Subcutaneous adipose tissue (tissue), 4 donors: ENCODE data around the gene LDB3. TPM values are rescaled to one million over a fixed set of nuclear protein-coding genes. Genes with fewer than 3 reads are reported as not detected.

ENCODE experiments used
- CTCF ChIP-seq: fragments of 450-650 bp; IDR thresholded peaks from one replicate; pipeline ENCODE4 v1.5.1; 2016; ENCODE audit warnings: low read depth, mild to moderate bottlenecking, control low read depth, antibody characterized with exemption, moderate library complexity
- total RNA-seq, 4 donors: library from RNA; depleted of rRNA; stranded (reverse); fragments of >200 nt; gene quantifications; one replicate each; pipeline ENCODE4 v1.1.0, GENCODE V29; 2016

LDB3 gene
- total RNA-seq, 4 donors from 2014 or later, result 0.51 to 12.1 (median 2.2) TPM

DNA sequence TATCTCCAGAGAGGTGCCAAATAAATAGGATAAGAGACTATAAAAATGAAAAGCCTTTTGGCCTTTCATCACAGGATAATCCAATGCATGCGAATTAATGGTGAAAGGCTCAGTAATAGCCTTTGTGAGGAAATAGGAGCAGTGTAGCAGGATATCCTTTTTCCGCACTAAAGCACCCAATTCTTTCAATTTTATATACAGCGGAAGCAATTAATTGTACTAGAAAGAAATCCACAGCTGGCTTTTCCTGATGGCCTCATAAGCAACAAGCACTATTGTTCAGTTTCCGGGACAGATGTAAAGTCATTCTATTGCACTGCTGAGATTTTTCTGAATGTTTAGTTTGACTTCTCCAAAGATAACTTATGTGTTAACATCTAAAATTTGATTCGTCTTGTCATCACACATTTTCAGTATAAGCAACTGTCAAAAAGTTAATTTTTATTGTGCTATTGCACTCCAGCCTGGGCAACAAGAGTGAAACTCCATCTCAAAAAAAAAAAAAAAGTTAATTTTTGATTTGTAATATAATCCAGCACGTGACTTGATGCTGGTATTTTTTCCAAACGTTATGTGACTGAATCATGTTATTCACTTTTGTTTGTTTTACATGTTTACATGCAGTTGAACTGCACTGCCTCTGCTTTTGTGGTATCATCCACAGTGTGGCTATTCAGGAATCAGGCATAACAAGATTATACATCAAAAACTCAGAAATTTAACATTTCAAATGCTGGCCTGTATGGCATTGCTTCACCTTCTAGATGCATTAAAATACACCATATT lies 79.7 kb downstream of the LDB3 start:
- TF ChIP-seq CTCF, result no peak

GRCh38 chr10:86749854-86750253 lies 81.5 kb downstream of the LDB3 start:
- TF ChIP-seq CTCF, result no peak

DNA sequence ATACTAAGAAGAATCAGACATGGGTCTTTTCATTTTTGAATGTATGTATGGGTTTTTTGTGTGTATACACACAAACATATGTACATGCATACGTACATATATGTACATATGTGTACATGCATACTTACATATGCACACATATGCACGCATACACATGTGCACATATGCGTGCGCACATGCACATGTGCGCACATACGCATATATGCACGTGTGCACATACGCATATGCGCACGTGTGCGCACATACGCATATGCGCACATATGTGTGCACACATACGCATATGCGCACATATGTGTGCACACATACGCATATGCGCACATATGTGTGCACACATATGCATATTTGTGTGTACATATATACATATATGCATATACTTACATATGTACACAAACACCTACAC lies 83.2 kb downstream of the LDB3 start:
- TF ChIP-seq CTCF, result no peak

- TF ChIP-seq CTCF, result no peak
Observed at GRCh38 chr10:86752311-86752710, 84.0 kb downstream of the LDB3 start.

GRCh38 chr10:86753051-86753450 lies 84.7 kb downstream of the LDB3 start:
- no peak for TF ChIP-seq CTCF

- TF ChIP-seq CTCF, result no peak
Observed at GRCh38 chr10:86753638-86754434, 85.5 kb downstream of the LDB3 start.

GRCh38 chr10:86755454-86755739 lies 87.1 kb downstream of the LDB3 start:
- TF ChIP-seq CTCF, result no peak
